Fibroblast of lung (primary cell): Measurements from ENCODE around the gene TP73.

ENCODE experiments used
- CTCF ChIP-seq, 2 donors: IDR thresholded peaks in 1 of 2; conservative IDR thresholded peaks in 1 of 2; 1 replicate in 1 of 2; 2 replicates in 1 of 2; pipeline ENCODE4 v1.5.1; 2011 to 2012; ENCODE audit warnings: low read length in 2 of 2, control low read depth in 1 of 2, inconsistent platforms in 1 of 2, low read depth in 1 of 2, mild to moderate bottlenecking in 1 of 2
- EZH2 ChIP-seq: IDR thresholded peaks from 2 replicates; pipeline ENCODE4 v1.5.1; 2012; ENCODE audit warnings: low read length, control low read depth, mild to moderate bottlenecking; ENCODE audit errors: missing control alignments

- no peak for TF ChIP-seq CTCF (conservative IDR thresholded peaks at IDR 0.05 in 1 of 2, IDR thresholded peaks at IDR 0.05 in 1 of 2; ENCODE audit: low read depth in 1 of 2, low read length in 2 of 2)
- no peak for TF ChIP-seq EZH2
Observed at GRCh38 chr1:3779265-3779911, 127.1 kb downstream of the TP73 start.
